Lower leg skin (tissue), 3 donors: ENCODE measurements around the gene C9orf152.

ENCODE experiments used
- CTCF ChIP-seq, 3 donors: fragments of 450-650 bp; IDR thresholded peaks; one replicate each; pipeline ENCODE4 v1.5.1; 2016; ENCODE audit warnings: antibody characterized with exemption in 3 of 3, mild to moderate bottlenecking in 3 of 3, moderate library complexity in 2 of 3
- POLR2A ChIP-seq, 2 donors: fragments of 450-650 bp; IDR thresholded peaks; one replicate each; pipeline ENCODE4 v1.6.1; 2016 to 2017; ENCODE audit warnings: antibody characterized with exemption in 2 of 2, mild to moderate bottlenecking in 1 of 2, moderate library complexity in 1 of 2

DNA sequence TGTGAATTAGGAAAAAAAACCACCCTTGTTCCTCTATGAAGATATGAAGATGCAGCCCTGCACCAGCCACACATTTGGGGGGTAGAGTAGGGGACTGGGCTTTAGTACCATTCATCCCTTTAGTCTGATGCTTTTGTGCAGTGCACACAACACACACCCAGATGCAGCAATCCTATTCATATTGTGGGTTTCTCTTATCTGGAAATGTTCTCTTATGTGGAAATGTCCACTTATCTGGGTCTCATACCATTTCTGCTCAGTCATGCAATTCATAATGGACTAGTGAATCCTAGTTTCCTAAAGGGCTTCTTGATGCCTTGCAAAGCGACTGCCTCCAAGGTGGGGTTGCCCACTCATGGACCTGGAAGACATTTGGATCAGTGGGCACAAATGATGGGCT, 47.8 kb downstream of the C9orf152 start:
- TF ChIP-seq CTCF (IDR thresholded peaks at IDR 0.05) (no peak), POLR2A (IDR thresholded peaks at IDR 0.05) (no peak)
